ENCODE data around the gene AMZ1. TPM values are rescaled to one million over a fixed set of nuclear protein-coding genes. Genes with fewer than 3 reads are reported as not detected.

AMZ1 gene
- total and polyA plus RNA-seq, 10 of the 15 experiments (the other 5 are each of a cell fraction or from before 2014, with no cell fraction given), result 0.02 to 2.0 (median 0.69) TPM

DNA sequence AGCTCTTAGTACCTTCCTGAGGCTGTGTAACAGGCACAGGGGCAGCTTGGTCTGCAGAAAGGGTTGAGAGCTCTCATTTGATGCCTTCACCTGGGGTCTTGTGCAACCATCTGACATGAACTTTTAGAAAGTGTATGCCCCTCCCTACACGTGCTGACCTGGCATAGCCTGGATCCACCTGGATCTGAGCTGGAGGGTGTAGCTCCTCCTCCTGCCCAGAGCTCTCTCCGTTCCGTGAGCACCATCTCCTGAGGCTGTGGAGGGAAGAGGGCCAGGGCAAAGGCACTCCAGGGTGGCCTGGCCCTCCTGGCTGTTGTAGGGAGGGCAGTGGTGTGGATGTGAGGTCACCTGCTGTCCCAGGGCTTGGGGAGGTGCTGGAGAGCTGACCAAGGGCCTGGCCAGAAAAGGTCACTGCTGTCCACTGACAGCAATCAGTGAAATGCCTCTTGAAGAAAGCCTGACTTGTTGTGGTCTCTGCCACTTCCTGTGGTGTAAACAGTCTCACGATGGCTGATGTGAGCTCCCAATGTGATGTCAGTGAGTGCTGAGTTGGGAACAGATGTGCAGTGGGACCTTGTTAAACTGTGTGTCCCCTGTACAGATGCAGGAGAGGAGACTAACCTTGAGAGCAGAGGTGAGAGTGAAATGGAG lies 23.0 kb downstream of the AMZ1 start (continued):
- TF ChIP-seq, protein P1, sequence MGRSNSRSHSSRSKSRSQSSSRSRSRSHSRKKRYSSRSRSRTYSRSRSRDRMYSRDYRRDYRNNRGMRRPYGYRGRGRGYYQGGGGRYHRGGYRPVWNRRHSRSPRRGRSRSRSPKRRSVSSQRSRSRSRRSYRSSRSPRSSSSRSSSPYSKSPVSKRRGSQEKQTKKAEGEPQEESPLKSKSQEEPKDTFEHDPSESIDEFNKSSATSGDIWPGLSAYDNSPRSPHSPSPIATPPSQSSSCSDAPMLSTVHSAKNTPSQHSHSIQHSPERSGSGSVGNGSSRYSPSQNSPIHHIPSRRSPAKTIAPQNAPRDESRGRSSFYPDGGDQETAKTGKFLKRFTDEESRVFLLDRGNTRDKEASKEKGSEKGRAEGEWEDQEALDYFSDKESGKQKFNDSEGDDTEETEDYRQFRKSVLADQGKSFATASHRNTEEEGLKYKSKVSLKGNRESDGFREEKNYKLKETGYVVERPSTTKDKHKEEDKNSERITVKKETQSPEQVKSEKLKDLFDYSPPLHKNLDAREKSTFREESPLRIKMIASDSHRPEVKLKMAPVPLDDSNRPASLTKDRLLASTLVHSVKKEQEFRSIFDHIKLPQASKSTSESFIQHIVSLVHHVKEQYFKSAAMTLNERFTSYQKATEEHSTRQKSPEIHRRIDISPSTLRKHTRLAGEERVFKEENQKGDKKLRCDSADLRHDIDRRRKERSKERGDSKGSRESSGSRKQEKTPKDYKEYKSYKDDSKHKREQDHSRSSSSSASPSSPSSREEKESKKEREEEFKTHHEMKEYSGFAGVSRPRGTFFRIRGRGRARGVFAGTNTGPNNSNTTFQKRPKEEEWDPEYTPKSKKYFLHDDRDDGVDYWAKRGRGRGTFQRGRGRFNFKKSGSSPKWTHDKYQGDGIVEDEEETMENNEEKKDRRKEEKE (IDR thresholded peaks at IDR 0.05), result no peak
- TF ChIP-seq ZNF217 (IDR thresholded peaks at IDR 0.05) (no peak), BHLHE40 (IDR thresholded peaks at IDR 0.05; ENCODE audit: borderline replicate concordance in 1 of 2, low read depth in 2 of 2, low read length in 1 of 2) (peak; percentile 60 to 64; a peak in 3 of 4 replicates), EZH2 (IDR thresholded peaks at IDR 0.05; ENCODE audit: borderline replicate concordance, control insufficient read depth, low read depth, low read length) (no peak), FOS (IDR thresholded peaks at IDR 0.05; ENCODE audit: borderline replicate concordance, extremely low read depth, insufficient read length) (no peak), JUND (IDR thresholded peaks at IDR 0.05; ENCODE audit: low read depth, low read length) (no peak; the same call in 1 of the 2 replicates), NBN (IDR thresholded peaks at IDR 0.05) (peak; percentile 47; the same call in 1 of the 2 replicates), ELK1 (IDR thresholded peaks at IDR 0.05; ENCODE audit: low read depth, low read length) (no peak), IKZF2 (IDR thresholded peaks at IDR 0.05) (peak; percentile 77 to 80; a peak in 3 of 4 replicates), SMAD1 (IDR thresholded peaks at IDR 0.05; ENCODE audit: low read depth, partially characterized antibody) (no peak), MYB (IDR thresholded peaks at IDR 0.05; ENCODE audit: borderline replicate concordance, low read depth, low read length) (no peak), MEF2A (IDR thresholded peaks at IDR 0.05; ENCODE audit: insufficient read depth, low read depth, low read length) (no peak), CREM (IDR thresholded peaks at IDR 0.05; ENCODE audit: low read depth) (peak; percentile 28; the same call in 1 of the 2 replicates), RUNX3 (IDR thresholded peaks at IDR 0.05; ENCODE audit: low read length) (peak; percentile 91), NFYB (IDR thresholded peaks at IDR 0.05; ENCODE audit: insufficient read depth, low read depth, low read length) (no peak), POLR2AphosphoS2 (IDR thresholded peaks at IDR 0.05; ENCODE audit: low read depth, low read length) (no peak), NR2C1 (IDR thresholded peaks at IDR 0.05) (no peak), TCF12 (IDR thresholded peaks at IDR 0.05; ENCODE audit: low read depth, low read length) (peak; percentile 68; the same call in 1 of the 2 replicates), TCF7 (IDR thresholded peaks at IDR 0.05; ENCODE audit: borderline replicate concordance) (no peak), CBFB (IDR thresholded peaks at IDR 0.05; ENCODE audit: low read depth) (peak; percentile 60; the same call in 1 of the 2 replicates)
- TF ChIP-seq, protein P2, sequence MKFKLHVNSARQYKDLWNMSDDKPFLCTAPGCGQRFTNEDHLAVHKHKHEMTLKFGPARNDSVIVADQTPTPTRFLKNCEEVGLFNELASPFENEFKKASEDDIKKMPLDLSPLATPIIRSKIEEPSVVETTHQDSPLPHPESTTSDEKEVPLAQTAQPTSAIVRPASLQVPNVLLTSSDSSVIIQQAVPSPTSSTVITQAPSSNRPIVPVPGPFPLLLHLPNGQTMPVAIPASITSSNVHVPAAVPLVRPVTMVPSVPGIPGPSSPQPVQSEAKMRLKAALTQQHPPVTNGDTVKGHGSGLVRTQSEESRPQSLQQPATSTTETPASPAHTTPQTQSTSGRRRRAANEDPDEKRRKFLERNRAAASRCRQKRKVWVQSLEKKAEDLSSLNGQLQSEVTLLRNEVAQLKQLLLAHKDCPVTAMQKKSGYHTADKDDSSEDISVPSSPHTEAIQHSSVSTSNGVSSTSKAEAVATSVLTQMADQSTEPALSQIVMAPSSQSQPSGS (IDR thresholded peaks at IDR 0.05; ENCODE audit: low read length), result no peak
- TF ChIP-seq, protein P3, sequence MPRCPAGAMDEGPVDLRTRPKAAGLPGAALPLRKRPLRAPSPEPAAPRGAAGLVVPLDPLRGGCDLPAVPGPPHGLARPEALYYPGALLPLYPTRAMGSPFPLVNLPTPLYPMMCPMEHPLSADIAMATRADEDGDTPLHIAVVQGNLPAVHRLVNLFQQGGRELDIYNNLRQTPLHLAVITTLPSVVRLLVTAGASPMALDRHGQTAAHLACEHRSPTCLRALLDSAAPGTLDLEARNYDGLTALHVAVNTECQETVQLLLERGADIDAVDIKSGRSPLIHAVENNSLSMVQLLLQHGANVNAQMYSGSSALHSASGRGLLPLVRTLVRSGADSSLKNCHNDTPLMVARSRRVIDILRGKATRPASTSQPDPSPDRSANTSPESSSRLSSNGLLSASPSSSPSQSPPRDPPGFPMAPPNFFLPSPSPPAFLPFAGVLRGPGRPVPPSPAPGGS (IDR thresholded peaks at IDR 0.05; ENCODE audit: borderline replicate concordance, insufficient read depth, low read depth, low read length, poor library complexity, severe bottlenecking), result no peak
- TF ChIP-seq, protein P4, sequence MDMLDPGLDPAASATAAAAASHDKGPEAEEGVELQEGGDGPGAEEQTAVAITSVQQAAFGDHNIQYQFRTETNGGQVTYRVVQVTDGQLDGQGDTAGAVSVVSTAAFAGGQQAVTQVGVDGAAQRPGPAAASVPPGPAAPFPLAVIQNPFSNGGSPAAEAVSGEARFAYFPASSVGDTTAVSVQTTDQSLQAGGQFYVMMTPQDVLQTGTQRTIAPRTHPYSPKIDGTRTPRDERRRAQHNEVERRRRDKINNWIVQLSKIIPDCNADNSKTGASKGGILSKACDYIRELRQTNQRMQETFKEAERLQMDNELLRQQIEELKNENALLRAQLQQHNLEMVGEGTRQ (IDR thresholded peaks at IDR 0.05; ENCODE audit: borderline replicate concordance, low read depth, low read length), result no peak

All from GM12878 (cell line).